KOPT-K1 (cell line): ENCODE results near the gene ZNF212.

Experiments used
- H3K27ac ChIP-seq: fragments of 200-600 bp; sonication (generic); 2 replicates; pipeline ENCODE4 v1.5.1; 2016; ENCODE audit warnings: antibody characterized with exemption, mild to moderate bottlenecking, low read depth, low read length; ENCODE audit not compliant: poor library complexity, severe bottlenecking
- H3K36me3 ChIP-seq: fragments of 200-600 bp; sonication (generic); 2 replicates; pipeline ENCODE4 v1.5.1; 2017; ENCODE audit warnings: antibody characterized with exemption, mild to moderate bottlenecking, low read length, moderate library complexity; ENCODE audit not compliant: insufficient read depth
- H3K9me3 ChIP-seq: fragments of 200-600 bp; sonication (generic); 2 replicates; pipeline ENCODE4 v1.5.1; 2017; ENCODE audit warnings: antibody characterized with exemption, low read length, mild to moderate bottlenecking; ENCODE audit not compliant: insufficient read depth, poor library complexity, severe bottlenecking

ZNF212 gene

GRCh38 chr7:149239345-149240143, at the start of gene ZNF212:
TSS of gene ZNF212 (plus strand) at chr7:149239651. CDS start at chr7:149239779, 128 bp downstream.
- Histone ChIP-seq H3K27ac (peak within 1 kb of the TSS; percentile 74), H3K9me3 (no peaks in the 10 kb centered on the region), H3K36me3 (peaks cover 13% of the 10 kb centered on the region; the same call in 1 of the 2 replicates)

GRCh38 chr7:149191851-149192250, 47.6 kb upstream of the ZNF212 start:
- Histone ChIP-seq H3K9me3 (no peaks in the 10 kb centered on the region), H3K36me3 (no peaks in the 10 kb centered on the region), H3K27ac (no peak overlapping the region)

DNA sequence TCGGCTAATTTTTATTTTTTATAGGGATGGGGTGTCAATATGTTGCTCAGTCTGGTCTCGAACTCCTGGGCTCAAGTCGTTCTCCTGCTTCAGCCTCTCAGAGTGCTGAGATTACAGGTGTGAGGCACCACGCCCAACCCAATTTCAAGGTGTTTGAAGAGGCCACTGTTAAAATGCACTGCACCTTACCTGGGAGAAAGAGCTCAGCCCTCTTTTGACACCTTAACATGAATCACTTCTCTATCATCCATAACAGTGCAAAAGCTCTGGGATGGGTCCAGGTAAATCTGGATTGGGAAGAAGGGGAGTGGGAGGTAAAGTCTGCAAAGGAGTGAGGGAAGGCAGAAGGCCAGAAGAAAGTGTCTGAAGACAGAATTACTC, 44.7 kb upstream of the ZNF212 start:
- no peaks in the 10 kb centered on the region for H3K9me3 ChIP-seq
- peak overlapping the region; percentile 81 for H3K27ac ChIP-seq
- peaks cover 22% of the 10 kb centered on the region for H3K36me3 ChIP-seq

DNA sequence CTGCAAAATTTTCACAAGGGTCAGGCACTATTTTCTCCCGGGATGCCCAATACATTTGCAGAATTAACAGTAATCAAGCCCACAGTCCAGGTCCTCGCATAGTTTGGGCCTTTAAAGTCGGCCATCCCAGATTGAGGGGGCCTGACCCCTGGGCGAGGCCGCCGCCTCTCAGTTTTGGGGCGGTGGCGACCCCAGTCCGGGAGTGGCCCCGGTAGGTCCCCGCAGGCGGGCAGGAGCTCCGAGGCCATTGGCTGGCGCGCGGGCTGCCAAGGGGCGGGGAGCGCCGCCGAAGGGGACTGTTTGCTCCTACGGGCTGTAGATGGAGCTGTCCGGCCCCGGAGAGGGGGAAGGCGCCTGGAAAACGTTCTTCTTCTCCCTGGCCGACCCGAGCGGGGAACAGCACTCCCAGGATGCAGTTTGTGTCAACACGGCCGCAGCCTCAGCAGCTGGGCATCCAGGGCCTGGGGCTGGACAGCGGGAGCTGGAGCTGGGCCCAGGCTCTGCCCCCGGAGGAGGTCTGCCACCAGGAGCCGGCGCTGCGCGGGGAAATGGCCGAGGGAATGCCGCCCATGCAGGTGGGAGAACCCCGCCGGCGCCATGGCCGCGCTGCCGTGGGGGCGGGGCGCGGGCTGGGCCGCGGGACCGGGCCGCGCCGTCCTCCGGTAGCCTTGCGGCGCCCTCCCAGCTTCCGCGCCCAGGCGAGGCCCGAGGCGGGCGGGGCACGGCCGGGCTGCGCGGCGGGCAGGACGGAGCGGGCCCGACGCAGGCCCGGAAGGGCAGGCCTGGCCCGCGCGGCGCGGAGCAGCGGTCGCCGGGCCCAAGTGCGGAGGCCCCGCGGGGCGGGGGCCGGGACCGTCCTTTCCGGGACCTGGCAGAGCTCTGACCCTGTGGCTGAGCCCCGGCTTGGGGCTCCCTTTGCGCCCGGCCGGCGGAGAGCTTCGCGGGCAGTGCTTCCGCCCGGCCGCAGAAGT, 44.0 kb upstream of the ZNF212 start, which contains the start of gene ZNF282:
TSS of gene ZNF282 (plus strand) at position 367 of the 971 bp plus-strand sequence. CDS start at position 411, 44 bp downstream.
- Histone ChIP-seq H3K27ac (peak within 1 kb of the TSS; percentile 81), H3K9me3 (no peaks in the 10 kb centered on the region), H3K36me3 (peaks cover 29% of the 10 kb centered on the region)

- H3K36me3 ChIP-seq: peaks cover 37% of the 10 kb centered on the region
- no peaks in the 10 kb centered on the region for H3K9me3 ChIP-seq
- peak overlapping the region; percentile 81 for H3K27ac ChIP-seq
Measured at GRCh38 chr7:149196151-149196704, 43.2 kb upstream of the ZNF212 start.

- H3K36me3 ChIP-seq: peaks cover 42% of the 10 kb centered on the region
Measured at GRCh38 chr7:149196705-149197171, 42.7 kb upstream of the ZNF212 start.

GRCh38 chr7:149197675-149198074, 41.8 kb upstream of the ZNF212 start:
- Histone ChIP-seq H3K36me3 (peaks cover 49% of the 10 kb centered on the region), H3K9me3 (no peaks in the 10 kb centered on the region), H3K27ac (no peak overlapping the region)

More at GRCh38 chr7:149196705-149197171, 42.7 kb upstream of the ZNF212 start:
- no peaks in the 10 kb centered on the region for H3K9me3 ChIP-seq
- peak overlapping the region; percentile 81 for H3K27ac ChIP-seq

- no peaks in the 10 kb centered on the region for H3K9me3 ChIP-seq
- H3K27ac ChIP-seq: no peak overlapping the region
- peaks cover 55% of the 10 kb centered on the region for H3K36me3 ChIP-seq
Measured at GRCh38 chr7:149198161-149198816, 41.2 kb upstream of the ZNF212 start.

DNA sequence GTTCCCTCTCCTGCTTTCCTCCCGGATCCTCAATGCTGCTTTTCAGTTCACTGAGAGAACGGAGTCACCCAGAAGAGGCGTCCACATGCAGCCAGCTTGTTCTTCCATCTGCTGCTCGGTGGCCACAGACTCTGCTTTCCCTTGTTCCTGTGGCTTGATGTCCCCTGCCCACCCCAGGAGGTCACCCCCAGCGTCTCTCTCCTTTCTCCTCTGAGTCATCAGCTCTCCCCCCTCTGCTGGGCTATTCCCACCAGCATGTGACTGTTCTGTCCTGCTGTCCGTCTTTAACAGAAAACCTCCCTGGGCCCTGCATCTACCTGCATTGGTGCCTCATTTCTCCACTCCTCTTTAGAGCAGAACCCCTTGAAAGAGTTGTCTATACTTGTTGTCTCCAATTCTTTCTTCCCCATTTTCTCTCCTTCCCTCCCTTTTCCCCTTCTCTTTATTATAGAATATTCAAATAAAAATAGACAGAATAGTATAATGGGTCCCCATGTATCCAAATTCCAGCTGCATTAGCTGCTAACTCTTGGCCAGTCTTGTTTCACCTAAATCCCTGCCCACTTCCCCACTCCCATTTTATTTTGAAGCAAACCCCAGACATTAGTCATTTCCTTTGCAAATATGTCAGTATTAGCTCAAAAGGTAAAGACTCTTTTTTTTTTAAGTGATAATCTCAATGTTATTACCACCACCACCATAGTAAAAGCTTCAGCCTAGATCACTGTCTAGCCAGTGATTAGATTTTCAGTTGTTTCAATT, 40.0 kb upstream of the ZNF212 start:
- H3K36me3 ChIP-seq: peaks cover 67% of the 10 kb centered on the region
- no peaks in the 10 kb centered on the region for H3K9me3 ChIP-seq
- H3K27ac ChIP-seq: no peak overlapping the region

DNA sequence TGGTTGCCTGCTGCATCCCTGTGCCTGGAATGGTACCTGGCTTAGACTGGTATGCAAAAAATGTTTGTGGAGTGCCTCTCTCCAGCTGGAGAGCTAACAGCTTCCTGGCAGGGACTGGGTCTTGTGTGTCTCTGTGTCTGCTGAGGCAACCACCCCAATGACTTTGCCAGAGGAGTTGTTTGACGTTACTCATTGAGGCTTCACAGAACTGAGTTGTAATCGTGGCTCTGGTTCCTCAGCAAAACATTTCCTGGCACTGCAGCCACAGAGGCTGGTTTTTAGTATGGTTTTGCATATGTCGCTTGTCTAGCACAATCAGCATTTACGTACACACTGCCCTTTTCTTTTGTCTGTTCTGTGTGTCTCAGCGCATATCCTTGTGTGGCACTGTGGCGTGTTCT, 36.6 kb upstream of the ZNF212 start:
- H3K27ac ChIP-seq: no peak overlapping the region
- peaks cover 95% of the 10 kb centered on the region for H3K36me3 ChIP-seq
- H3K9me3 ChIP-seq: no peaks in the 10 kb centered on the region

DNA sequence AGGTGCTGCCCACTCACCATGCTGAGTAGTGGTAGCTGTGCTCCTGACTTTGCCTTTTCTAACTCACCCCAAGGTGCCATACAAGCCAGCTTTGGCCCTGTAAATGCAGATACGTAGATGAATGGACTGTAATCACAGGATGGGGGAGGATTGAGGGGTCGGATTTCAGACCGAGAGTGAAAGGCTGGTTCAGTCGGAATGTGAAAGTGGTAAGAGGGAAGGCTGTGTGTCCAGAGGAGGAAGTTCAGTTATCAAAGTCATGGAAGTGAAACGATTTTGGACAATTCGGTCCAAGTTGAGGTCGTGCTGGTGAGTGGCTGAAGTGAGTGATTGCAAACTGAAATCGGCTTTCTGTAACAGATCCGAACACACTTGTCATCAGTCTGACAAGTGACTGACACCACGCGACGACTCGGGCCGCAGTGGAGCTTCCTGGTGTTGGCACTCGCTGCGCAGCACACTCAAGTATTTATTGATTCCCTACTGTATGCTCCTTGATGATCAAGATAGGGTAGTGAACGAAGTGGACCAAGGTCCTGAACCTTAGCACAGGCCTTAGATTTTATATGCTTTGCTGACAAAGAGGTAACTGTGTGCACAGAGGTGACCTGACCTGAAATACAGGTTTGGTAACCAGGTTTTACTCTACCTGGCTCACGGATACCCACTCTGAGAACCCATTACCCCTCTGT, 33.6 kb upstream of the ZNF212 start:
- no peak overlapping the region for H3K27ac ChIP-seq
- no peaks in the 10 kb centered on the region for H3K9me3 ChIP-seq
- H3K36me3 ChIP-seq: peaks cover 95% of the 10 kb centered on the region

GRCh38 chr7:149207324-149208035, 32.0 kb upstream of the ZNF212 start:
- Histone ChIP-seq H3K9me3 (no peaks in the 10 kb centered on the region), H3K36me3 (peaks cover 97% of the 10 kb centered on the region), H3K27ac (no peak overlapping the region)
